Fibroblast of the aortic adventitia (primary cell): Measurements from ENCODE around the gene CTNNA3. TPM values are rescaled to one million over a fixed set of nuclear protein-coding genes. Genes with fewer than 3 reads are reported as not detected.
A peak's percentile ranks its signal among the peaks of the same experiment; 100 is the strongest.
"Not testable (repeated sequence)": the region's sequence is repeated elsewhere in the genome, so short reads cannot be mapped to it uniquely, and the experiment has no call there.

ENCODE experiments used
- DNase-seq: peaks from one replicate; pipeline ENCODE4 v3.0.0-alpha.2; 2010; ENCODE audit warnings: low read depth
- H3K4me3 ChIP-seq: 2 replicates; pipeline ENCODE4 v1.5.1; 2011; ENCODE audit warnings: low read depth, mild to moderate bottlenecking, control low read depth, low read length, moderate library complexity
- total RNA-seq: library from RNA; depleted of rRNA; stranded (reverse); fragments of >200 nt; gene quantifications from 2 replicates; pipeline ENCODE4 v1.2.3, GENCODE V29; 2012; ENCODE audit warnings: low replicate concordance
- TF ChIP-seq, protein P1 (sequence below): IDR thresholded peaks from 2 replicates; pipeline ENCODE4 v1.5.1; 2011; ENCODE audit warnings: mild to moderate bottlenecking, low read length, control low read depth, inconsistent platforms; ENCODE audit not compliant: insufficient read depth

CTNNA3 gene
- total RNA-seq: not detected in 2 replicates

DNA sequence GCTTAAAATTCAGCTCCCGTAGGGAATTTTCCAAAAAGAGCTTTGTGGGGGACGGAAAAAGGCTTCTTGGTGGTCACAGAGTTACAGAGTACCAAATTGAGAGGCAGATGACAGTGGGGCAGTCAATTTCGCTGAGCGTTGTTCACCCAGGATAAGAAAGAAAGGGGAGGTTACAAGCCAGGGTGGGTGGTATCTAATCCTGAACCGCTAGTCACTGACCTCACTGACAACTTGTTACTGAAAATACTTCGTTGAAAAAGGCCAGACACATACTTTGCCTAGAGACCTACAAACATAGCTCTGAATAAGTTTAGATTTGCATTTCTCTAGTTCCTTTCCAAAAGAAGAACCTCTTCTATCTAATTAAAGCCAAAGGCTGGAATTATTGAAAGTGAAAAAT, at the start of gene CTNNA3:
Gene CTNNA3 (minus strand): TSS at position 167 of the 400 bp plus-strand sequence.
- DNase-seq: peak; percentile 2
- TF ChIP-seq, protein P1, sequence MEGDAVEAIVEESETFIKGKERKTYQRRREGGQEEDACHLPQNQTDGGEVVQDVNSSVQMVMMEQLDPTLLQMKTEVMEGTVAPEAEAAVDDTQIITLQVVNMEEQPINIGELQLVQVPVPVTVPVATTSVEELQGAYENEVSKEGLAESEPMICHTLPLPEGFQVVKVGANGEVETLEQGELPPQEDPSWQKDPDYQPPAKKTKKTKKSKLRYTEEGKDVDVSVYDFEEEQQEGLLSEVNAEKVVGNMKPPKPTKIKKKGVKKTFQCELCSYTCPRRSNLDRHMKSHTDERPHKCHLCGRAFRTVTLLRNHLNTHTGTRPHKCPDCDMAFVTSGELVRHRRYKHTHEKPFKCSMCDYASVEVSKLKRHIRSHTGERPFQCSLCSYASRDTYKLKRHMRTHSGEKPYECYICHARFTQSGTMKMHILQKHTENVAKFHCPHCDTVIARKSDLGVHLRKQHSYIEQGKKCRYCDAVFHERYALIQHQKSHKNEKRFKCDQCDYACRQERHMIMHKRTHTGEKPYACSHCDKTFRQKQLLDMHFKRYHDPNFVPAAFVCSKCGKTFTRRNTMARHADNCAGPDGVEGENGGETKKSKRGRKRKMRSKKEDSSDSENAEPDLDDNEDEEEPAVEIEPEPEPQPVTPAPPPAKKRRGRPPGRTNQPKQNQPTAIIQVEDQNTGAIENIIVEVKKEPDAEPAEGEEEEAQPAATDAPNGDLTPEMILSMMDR: no peak
- no peak within 1 kb of the TSS for H3K4me3 ChIP-seq

DNA sequence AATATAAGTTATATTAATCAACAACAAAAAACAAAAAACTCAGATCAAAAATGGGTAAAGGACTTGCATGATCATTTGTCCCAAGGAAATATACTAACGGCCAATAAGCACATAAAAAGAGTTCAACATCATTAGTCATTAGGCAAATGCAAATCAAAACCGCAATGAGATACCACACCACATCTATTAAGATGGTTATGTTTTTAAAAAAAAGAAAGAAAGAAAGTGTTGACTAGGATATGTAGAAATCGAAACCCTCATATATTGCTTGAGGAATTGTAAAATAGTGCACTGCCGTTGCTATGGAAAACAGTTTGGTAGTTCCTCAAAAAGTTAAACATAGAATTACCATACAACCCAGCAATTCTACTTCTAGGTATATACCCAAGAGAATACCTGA, 39.4 kb upstream of the CTNNA3 start:
- H3K4me3 ChIP-seq: no peak overlapping the region
- DNase-seq: no peak
- TF ChIP-seq, protein P1: no peak

DNA sequence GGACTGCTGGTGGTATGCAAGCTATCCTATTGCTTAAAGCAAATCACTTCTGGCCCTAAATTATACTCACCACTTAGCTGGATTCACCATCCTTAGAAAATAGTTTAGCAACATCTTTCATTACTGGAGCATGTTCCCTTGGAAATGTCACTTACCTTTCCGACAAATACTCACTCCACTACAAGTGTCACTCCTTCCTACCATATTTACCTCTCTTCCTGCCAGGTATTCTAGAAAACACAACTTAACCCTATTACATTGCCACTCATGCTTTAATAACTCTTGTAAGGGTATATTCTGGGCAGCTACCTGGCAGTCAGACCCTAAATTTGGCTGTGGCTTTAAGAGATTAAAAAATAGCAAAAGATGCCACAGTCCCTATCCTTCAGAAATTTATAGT, 37.5 kb upstream of the CTNNA3 start:
- H3K4me3 ChIP-seq: no peak overlapping the region
- TF ChIP-seq, protein P1: no peak
- no peak for DNase-seq

DNA sequence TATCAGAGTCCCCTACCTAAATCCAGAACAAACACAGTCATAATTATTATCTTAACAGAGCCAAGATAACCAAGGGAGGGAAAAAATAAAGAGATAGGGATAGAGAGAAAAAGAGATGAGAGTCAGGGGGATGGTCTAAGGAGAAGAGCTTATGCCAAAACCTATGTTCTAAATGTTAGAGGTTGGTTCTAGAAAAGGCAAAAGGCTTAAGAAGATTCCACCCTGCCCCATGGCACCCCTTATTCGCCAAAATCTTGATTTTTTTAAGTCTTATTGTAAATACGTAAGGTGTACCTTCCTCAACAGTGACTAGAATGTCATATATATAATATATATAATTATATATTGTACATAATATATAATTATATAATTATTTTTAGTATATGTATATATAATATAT, 29.6 kb upstream of the CTNNA3 start:
- TF ChIP-seq, protein P1: no peak
- no peak for DNase-seq
- H3K4me3 ChIP-seq: no peak overlapping the region

DNA sequence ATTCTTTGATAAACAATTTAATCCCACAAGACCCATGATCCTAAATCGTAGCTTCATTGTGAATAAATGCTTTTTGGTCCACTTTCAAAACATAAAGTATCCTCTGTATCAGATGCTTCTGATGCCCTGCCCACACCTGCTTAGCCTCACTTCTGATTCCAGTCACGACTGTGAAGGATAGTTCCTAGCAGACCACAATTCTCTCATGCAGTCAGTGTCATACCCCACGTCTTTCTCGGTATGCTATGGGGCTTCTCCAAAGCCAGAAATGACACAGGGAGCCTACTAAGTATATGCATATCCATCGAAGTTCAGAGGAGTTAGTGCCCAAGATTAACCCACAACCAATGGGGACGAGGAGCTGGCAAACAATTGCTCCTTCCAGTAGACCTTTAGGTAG, 27.6 kb upstream of the CTNNA3 start:
- TF ChIP-seq, protein P1: no peak
- H3K4me3 ChIP-seq: no peak overlapping the region
- no peak for DNase-seq

DNA sequence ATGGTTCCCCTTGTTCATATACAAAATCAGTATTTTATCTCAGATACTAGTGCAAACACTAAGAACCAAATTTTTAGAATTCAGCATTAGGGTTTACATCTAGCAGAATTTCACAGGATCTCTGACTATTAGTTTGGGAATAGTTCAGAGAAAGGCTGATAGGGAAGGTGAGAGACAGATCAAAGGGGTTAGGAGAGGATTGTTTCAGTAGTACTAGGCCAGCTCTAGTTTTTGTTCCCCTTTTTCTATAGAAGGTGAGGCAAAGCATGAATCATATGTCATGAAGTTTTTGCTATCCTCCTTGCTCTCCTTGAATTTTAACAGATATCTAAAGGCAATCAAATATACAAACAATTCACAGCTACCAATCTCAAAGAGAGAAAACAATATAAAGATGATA, 26.1 kb upstream of the CTNNA3 start:
- DNase-seq: no peak
- TF ChIP-seq, protein P1: no peak
- H3K4me3 ChIP-seq: no peak overlapping the region

DNA sequence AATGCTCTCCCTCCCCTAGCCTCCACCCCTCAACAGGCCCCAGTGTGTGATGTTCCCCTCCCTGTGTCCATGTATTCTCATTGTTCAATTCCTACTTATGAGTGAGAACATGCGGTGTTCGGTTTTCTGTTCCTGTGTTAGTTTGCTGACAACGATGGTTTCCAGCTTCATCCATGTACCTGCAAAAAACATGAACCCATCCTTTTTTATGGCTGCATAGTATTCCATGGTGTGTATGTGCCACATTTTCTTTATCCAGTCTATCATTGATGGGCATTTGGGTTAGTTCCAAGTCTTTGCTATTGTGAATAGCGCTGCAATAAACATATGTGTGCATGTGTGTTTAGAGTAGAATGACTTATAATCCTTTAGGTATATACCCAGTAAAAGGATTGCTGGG, 20.5 kb upstream of the CTNNA3 start:
- H3K4me3 ChIP-seq, DNase-seq: not testable (repeated sequence)

DNA sequence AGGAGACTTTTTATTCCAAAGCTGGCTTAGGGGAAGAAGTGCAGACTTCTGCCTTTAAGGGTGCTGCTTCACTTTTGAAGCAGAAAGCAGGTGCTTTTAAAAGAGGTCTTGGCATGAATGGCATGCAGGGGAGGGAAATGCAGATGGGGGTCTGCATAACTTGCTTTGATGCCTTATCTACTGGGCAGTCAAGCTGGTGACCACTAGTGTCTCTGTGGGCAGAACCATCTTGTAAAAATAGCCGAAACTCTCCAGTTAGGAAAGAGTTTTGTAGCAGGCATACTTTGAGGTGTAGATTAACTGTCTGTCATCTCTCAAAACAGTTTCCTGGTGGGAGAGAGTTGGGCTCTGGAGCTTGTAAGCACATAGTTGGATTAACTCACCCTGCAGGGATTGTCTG, 9.9 kb upstream of the CTNNA3 start:
- TF ChIP-seq, protein P1: no peak
- no peak overlapping the region for H3K4me3 ChIP-seq
- no peak for DNase-seq

DNA sequence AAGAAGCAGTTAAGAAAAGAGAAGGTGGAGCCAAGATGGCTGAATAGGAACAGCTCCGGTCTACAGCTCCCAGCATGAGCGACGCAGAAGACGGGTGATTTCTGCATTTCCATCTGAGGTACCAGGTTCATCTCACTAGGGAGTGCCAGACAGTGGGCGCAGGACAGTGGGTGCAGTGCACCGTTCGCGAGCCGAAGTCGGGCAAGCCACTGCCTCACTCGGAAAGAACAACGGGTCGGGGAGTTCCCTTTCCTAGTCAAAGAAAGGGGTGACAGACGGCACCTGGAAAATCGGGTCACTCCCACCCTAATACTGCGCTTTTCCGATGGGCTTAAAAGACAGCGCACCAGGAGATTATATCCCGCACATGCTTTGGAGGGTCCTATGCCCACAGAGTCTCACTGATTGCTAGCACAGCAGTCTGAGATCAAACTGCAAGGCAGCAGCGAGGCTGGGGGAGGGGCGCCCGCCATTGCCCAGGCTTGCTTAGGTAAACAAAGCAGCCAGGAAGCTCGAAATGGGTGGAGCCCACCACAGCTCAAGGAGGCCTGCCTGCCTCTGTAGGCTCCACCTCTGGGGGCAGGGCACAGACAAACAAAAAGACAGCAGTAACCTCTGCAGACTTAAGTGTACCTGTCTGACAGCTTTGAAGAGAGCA, 3.7 kb upstream of the CTNNA3 start:
- H3K4me3 ChIP-seq, DNase-seq: not testable (repeated sequence)
